ENCODE measurements around the gene RPS6KA2.
"Not testable (repeated sequence)": the region's sequence is repeated elsewhere in the genome, so short reads cannot be mapped to it uniquely, and the experiment has no call there.

Gene RPS6KA2

GRCh38 chr6:166589337-166589731 lies 37.7 kb downstream of the RPS6KA2 start:
- no peak for FAIRE-seq

DNA sequence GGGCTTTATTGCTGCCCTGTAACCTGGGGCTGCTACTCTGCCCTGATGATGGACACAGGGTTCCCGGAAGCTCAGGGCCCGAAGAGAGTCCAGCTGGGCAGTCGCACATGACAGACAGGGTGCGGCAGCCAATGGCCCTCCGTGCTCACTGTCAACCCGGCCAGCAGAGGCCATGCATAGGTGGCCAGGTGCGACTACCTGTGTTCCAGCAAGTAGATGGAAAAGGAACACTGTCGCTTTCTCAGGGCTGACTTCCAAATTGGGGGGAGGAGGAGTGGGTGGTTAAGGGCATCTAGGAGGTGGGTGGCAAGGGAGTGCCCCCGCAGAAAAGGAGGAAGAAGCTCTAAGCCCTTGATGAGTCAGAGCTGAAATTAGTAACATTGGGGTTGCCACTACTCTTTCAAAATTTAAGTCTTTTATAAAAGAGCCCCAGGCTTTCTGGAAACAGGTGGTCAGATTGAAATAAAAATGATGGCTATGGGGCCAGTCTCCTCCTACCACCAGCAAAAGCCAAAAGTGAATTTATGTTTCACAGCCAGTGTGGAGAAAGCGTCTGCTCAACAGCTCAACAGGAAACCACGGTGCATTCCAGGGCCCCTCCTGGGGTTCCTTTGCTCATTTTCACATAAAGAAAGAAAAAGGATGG lies 38.2 kb downstream of the RPS6KA2 start:
- no peak for FAIRE-seq

GRCh38 chr6:166587631-166588413 lies 39.2 kb downstream of the RPS6KA2 start:
- FAIRE-seq: no peak

DNA sequence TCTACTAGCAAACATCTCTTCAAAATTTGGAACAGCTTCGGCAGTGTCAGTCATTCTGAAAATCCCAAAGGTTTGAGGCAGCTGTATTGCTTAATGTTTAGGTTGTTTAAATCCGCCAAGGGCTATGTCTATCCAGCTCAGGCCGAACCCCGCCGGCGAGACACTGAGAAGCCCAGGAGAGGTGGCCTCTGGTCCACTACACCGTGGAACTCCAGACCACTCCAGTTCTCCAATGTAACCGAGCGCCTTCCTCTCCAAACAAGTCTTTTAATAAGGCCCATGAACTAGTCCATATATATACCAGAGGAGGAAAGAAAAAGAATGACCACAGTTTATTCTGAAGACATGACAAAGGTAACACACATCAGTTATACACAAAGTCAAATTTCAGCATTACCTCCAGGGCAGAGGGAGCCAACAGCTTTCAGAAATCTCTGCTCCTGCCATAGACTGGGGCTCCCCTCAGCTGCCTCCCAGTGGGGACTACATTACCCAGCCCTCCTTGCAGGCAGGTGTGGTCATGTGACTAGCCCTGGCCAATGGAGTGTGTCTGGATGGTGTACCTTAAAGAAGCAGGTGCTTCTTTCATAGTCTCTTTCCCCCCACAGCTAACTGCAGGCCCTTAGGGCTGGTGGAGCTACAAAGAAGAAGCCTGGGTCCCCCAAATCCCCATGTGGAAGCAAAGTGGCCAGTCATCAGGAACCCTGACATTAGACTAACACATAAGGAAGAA lies 40.5 kb downstream of the RPS6KA2 start, which contains the start of gene RAMACL:
Gene RAMACL, minus strand, starts transcription at position 255 of the 733 bp plus-strand sequence. Its CDS starts 201 bp downstream, at position 54.
- no peak for FAIRE-seq

DNA sequence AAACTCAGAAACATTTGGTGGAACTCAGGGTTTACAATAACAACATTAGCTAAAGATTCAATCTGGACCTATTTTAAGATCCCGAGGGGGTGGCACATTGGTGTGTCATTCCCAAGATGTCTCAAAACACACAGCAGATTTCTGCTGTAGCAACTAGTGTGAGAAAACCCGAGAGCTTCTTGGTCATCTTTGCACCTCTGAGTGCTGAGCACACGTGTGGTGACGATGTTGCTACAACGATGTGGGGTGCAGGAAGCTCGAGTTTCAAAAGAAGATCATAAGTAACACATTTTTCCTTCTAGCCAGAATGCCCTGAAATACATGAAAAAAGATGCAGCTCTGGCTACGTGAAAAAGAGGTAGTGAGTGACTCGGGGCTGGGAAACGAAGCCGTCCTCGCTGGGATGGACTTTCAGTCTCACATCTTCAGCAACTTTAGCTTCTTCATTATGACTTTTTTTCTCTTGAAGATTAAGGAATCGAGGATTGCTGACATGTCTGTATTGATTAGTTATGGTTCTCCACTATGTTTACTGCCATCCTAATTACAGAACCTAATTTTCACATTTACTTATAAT lies 42.1 kb downstream of the RPS6KA2 start:
- FAIRE-seq: no peak

DNA sequence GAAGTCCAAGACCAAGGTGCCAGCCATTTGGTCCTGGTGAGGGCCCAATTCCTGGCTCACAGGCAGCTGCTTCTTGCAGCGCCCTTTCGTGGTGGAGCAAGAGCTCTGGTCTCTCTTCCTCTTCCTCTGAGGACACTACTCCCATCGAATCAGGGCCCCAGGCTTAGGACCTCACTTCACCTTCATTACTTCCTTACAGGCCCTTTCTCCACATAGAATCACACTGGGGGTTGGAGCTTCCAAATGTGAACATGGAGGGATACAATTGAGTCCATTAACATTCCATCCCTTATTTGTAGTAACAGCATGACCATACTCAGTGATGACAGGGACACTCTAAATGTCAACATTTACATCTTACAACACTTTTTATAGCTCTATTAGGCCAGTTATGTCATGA lies 42.9 kb downstream of the RPS6KA2 start:
- no peak for FAIRE-seq

DNA sequence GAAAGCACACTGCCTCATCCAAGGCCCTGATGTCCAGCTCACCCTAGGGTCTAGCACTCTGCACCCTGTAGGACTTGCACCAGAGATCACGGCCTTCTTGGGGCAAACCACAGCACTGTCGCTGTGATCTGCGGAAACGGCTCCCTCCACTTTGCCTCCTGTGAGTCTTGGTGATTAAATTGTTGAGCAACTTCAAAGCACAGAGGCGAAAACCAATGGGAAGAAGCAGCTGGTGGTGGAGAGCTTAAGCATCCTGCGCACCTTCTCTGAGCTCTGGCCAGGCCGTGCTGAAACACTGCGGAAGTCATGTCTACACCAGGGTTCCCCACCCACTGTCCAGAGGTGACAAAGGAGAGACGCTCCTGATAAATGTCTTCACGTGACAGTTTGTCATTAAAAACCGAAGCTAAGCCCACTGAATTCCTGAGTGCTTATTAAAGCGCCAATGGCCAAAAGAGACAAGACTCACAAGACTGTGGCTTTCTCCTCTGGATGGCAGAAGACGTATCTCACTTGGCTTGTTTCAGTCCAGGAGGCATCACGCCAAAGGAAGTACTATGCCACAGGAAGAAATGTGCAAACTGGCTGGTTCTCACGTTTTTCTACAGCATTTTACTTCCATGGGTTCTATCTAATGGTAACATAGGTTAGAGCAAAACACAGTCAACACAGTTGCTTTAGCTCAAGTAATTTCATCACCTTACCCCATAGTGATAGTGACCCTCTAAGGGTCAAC lies 43.7 kb downstream of the RPS6KA2 start:
- no peak for FAIRE-seq

DNA sequence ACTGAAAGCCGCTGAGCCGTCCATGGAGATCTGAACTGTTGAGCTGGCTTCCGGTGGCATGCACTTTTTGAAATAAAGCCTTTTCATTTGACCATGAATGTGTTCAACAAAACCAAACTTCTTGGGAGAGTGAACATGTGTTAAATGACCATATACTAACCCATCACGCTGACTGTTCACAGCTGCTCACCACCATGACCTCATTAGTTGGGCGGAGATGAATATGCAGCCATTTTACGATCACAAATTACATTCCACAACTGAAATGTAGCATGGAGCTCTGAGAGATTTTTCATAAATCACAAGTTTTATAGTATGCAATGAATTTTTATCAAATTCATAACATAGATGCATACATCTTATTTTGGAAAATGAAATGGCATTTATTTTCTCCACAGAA lies 44.8 kb downstream of the RPS6KA2 start:
- no peak for FAIRE-seq

GRCh38 chr6:166581801-166582200 lies 45.2 kb downstream of the RPS6KA2 start:
- not testable (repeated sequence) for FAIRE-seq

GRCh38 chr6:166581091-166581511 lies 46.0 kb downstream of the RPS6KA2 start:
- no peak for FAIRE-seq

DNA sequence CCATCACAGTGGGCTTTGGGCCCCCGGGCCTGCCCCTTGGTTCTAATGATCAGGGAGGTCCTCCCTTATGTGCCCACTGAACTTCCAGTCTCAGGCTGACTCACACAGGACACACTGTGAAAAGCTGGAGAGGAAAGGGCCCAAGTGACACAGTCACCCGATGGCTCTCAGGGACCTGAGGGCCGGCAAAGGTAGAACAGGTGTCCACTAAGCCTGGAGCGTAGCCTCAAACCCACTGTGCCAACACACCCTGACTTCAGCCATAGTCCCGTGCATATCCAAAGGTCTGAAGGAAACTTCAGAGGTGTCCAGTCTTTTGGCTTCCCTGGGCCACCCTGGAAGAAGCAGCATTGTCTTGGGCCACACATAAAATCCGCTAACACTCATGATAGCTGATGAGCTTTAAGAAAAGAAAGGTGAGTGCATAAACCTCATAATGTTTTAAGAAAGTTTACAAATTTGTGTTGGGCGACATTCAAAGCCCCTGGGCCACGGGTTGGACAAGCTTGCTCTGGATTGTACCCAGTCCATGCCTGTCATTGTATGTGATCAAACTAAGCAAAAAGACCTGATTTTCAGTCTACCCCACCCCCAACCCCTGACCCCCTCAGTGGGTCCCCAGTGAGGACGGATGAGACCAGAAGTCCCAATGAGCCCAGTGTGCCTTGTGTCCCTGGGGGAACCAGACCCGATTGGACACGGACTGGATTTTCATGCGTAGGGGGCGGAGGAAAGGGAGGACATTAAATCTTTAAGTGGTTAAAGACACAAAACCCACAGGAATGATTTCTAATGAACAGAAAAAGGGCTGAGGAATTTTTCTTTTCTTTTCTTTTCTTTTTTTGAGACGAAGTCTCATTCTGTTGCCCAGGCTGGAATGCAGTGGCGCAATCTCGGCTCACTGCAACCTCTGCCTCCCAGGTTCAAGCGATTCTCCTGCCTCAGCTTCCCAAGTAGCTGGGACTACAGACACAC lies 46.7 kb downstream of the RPS6KA2 start:
- FAIRE-seq: no peak

- no peak for FAIRE-seq
Measured at GRCh38 chr6:166579237-166579850, 47.7 kb downstream of the RPS6KA2 start.

- no peak for FAIRE-seq
Measured at GRCh38 chr6:166578536-166579236, 48.4 kb downstream of the RPS6KA2 start.

DNA sequence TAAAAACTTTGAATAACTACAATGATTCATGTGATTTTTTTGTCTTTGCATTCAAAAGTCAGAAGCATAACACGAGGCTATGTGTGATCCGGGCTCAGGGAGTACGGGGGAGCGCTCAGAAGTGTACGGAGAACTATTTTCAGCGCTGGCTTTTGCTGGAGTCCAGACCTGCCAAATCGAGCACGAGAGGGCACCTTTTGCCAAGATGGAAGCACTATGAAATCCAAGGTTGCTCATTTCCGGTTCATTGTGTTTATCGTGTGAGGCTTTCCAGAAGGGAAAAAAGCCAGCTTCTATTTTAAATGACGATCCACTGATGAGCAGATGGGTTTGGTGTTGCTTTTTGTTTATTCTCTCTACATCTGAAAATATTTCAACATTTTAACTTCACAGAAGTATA lies 51.8 kb downstream of the RPS6KA2 start:
- no peak for FAIRE-seq

GRCh38 chr6:166573511-166574216 lies 53.4 kb downstream of the RPS6KA2 start:
- FAIRE-seq: no peak

GRCh38 chr6:166572370-166573261 lies 54.4 kb downstream of the RPS6KA2 start:
- FAIRE-seq: no peak

- FAIRE-seq: no peak
Measured at GRCh38 chr6:166570929-166571713, 55.9 kb downstream of the RPS6KA2 start.

GRCh38 chr6:166569206-166569605 lies 57.8 kb downstream of the RPS6KA2 start:
- FAIRE-seq: no peak
